ENCODE measurements around the gene IRAK1.

DNA sequence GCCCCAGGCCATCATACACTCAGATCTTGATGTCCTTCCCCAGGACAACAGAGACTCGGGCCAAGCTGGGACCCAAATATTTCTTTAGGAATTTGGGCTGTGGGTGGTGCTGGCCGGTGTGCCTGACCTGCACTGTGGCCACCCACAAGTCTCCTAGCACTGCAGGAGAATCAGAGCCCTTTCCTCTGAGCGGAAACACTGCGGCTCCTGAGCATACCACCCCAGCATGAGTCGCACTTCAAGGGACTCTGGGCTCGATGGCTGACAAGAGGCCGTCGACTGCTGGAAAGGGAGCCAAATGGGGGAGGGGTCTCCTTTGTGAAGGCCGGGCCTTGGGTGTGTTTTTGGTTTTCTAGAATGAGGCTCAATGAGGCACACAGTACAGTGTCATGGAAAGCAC is 13.0 kb upstream of the IRAK1 start:
- no peak for TF ChIP-seq PHF8 (conservative IDR thresholded peaks at IDR 0.05; ENCODE audit: low read depth, low read length)
- TF ChIP-seq TAF1 (IDR thresholded peaks at IDR 0.05; ENCODE audit: low read depth, low read length) = no peak
- TF ChIP-seq, protein P1, sequence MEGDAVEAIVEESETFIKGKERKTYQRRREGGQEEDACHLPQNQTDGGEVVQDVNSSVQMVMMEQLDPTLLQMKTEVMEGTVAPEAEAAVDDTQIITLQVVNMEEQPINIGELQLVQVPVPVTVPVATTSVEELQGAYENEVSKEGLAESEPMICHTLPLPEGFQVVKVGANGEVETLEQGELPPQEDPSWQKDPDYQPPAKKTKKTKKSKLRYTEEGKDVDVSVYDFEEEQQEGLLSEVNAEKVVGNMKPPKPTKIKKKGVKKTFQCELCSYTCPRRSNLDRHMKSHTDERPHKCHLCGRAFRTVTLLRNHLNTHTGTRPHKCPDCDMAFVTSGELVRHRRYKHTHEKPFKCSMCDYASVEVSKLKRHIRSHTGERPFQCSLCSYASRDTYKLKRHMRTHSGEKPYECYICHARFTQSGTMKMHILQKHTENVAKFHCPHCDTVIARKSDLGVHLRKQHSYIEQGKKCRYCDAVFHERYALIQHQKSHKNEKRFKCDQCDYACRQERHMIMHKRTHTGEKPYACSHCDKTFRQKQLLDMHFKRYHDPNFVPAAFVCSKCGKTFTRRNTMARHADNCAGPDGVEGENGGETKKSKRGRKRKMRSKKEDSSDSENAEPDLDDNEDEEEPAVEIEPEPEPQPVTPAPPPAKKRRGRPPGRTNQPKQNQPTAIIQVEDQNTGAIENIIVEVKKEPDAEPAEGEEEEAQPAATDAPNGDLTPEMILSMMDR (IDR thresholded peaks at IDR 0.05; ENCODE audit: control extremely low read depth in 1 of 3, insufficient read depth in 1 of 3, low read depth in 1 of 3, low read length in 3 of 3) = no peak
- TF ChIP-seq CREB1 (IDR thresholded peaks at IDR 0.05) = no peak
- TF ChIP-seq POLR2A (IDR thresholded peaks at IDR 0.05; ENCODE audit: control extremely low read depth in 1 of 2, low read depth in 2 of 2, low read length in 2 of 2) = no peak
- TF ChIP-seq EP300 (IDR thresholded peaks at IDR 0.05; ENCODE audit: borderline replicate concordance in 1 of 2, low read depth in 2 of 2, low read length in 2 of 2) = no peak
- TF ChIP-seq SAP30 (IDR thresholded peaks at IDR 0.05; ENCODE audit: insufficient read depth, insufficient replicate concordance, low read length) = no peak
- TF ChIP-seq, protein P2, sequence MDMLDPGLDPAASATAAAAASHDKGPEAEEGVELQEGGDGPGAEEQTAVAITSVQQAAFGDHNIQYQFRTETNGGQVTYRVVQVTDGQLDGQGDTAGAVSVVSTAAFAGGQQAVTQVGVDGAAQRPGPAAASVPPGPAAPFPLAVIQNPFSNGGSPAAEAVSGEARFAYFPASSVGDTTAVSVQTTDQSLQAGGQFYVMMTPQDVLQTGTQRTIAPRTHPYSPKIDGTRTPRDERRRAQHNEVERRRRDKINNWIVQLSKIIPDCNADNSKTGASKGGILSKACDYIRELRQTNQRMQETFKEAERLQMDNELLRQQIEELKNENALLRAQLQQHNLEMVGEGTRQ (IDR thresholded peaks at IDR 0.05; ENCODE audit: low read length) = no peak
- TF ChIP-seq CHD1 (IDR thresholded peaks at IDR 0.05; ENCODE audit: low read depth, low read length) = no peak
- no peak for TF ChIP-seq YY1 (IDR thresholded peaks at IDR 0.05; ENCODE audit: low read depth, low read length)
- TF ChIP-seq RXRA (IDR thresholded peaks at IDR 0.05; ENCODE audit: insufficient read depth, low read depth, low read length) = no peak
- TF ChIP-seq POLR2AphosphoS5 (IDR thresholded peaks at IDR 0.05; ENCODE audit: low read depth, low read length) = no peak
- no peak for TF ChIP-seq HDAC2 (IDR thresholded peaks at IDR 0.05; ENCODE audit: borderline replicate concordance in 1 of 2, low read depth in 2 of 2, low read length in 2 of 2)
